ENCODE results near the gene CNN2. TPM values are rescaled to one million over a fixed set of nuclear protein-coding genes. Genes with fewer than 3 reads are reported as not detected.

CNN2 gene
- total RNA-seq, 2 experiments from 2014 or later = 307 to 318 TPM

GRCh38 chr19:1009041-1009980 is 17.1 kb upstream of the CNN2 start:
- POLR2A ChIA-PET = no interaction called here
- Mint-ChIP-seq H3K27me3 (no peaks in the 10 kb centered on the region), H3K4me1 (ENCODE audit: low read depth) (no peaks in the 10 kb centered on the region), H3K36me3 (ENCODE audit: low read depth) (peaks cover 10% of the 10 kb centered on the region), H3K4me3 (no peak overlapping the region), H3K27ac (no peak overlapping the region), H3K9me3 (no peaks in the 10 kb centered on the region)
- no peak for DNase-seq
- H3K36me3 ChIP-seq (ENCODE audit: insufficient read depth, low read length) = peaks cover 38% of the 10 kb centered on the region
- peaks cover 2% of the 10 kb centered on the region for H3K4me1 ChIP-seq (ENCODE audit: insufficient read depth, low read length)
- intact Hi-C loops (cut with DNase I, micrococcal nuclease) = no loop called here
- CTCF ChIA-PET = no interaction called here
- TF ChIP-seq CTCF (IDR thresholded peaks at IDR 0.05) = no peak
- H3K4me3 ChIP-seq (ENCODE audit: low read length) = no peak overlapping the region
- no peak for ATAC-seq (ENCODE audit: poor library complexity)
- peaks cover 0 to 4% of the 10 kb centered on the region in 2 experiments for H3K9me3 ChIP-seq (ENCODE audit: control insufficient read depth in 1 of 2, insufficient read depth in 1 of 2, low read length in 2 of 2)
- no peak overlapping the region for H3K27ac ChIP-seq (ENCODE audit: low read depth in 1 of 2, low read length in 2 of 2)
- H3K27me3 ChIP-seq (ENCODE audit: control insufficient read depth in 1 of 2, insufficient read depth in 2 of 2, low read length in 2 of 2) = no peaks in the 10 kb centered on the region

GRCh38 chr19:1009981-1010538 is 16.3 kb upstream of the CNN2 start:
- no peak overlapping the region for H3K4me3 ChIP-seq (ENCODE audit: low read length)
- H3K27me3 ChIP-seq (ENCODE audit: control insufficient read depth in 1 of 2, insufficient read depth in 2 of 2, low read length in 2 of 2) = no peaks in the 10 kb centered on the region
- Mint-ChIP-seq H3K9me3 (no peaks in the 10 kb centered on the region), H3K27me3 (no peaks in the 10 kb centered on the region), H3K27ac (no peak overlapping the region), H3K36me3 (ENCODE audit: low read depth) (peaks cover 10% of the 10 kb centered on the region), H3K4me1 (ENCODE audit: low read depth) (no peaks in the 10 kb centered on the region), H3K4me3 (no peak overlapping the region)
- ChIA-PET POLR2A (no interaction called here), CTCF (no interaction called here)
- H3K27ac ChIP-seq (ENCODE audit: low read depth in 1 of 2, low read length in 2 of 2) = no peak overlapping the region
- H3K4me1 ChIP-seq (ENCODE audit: insufficient read depth, low read length) = peaks cover 7% of the 10 kb centered on the region
- no peak for TF ChIP-seq CTCF (IDR thresholded peaks at IDR 0.05)
- no peak for DNase-seq
- intact Hi-C loops (cut with DNase I, micrococcal nuclease) = no loop called here
- peaks cover 44% of the 10 kb centered on the region for H3K36me3 ChIP-seq (ENCODE audit: insufficient read depth, low read length)
- ATAC-seq (ENCODE audit: poor library complexity) = peak; percentile 11
- H3K9me3 ChIP-seq (ENCODE audit: control insufficient read depth in 1 of 2, insufficient read depth in 1 of 2, low read length in 2 of 2) = peaks cover 0 to 4% of the 10 kb centered on the region in 2 experiments

- no peaks in the 10 kb centered on the region for H3K27me3 Mint-ChIP-seq
- ChIA-PET CTCF (no interaction called here), POLR2A (no interaction called here)
- Histone ChIP-seq H3K36me3 (ENCODE audit: insufficient read depth, low read length) (peaks cover 44% of the 10 kb centered on the region), H3K27me3 (ENCODE audit: control insufficient read depth in 1 of 2, insufficient read depth in 2 of 2, low read length in 2 of 2) (no peaks in the 10 kb centered on the region), H3K4me1 (ENCODE audit: insufficient read depth, low read length) (peaks cover 15% of the 10 kb centered on the region), H3K9me3 (ENCODE audit: control insufficient read depth in 1 of 2, insufficient read depth in 1 of 2, low read length in 2 of 2) (peaks cover 0 to 4% of the 10 kb centered on the region in 2 experiments), H3K4me3 (ENCODE audit: low read length) (no peak overlapping the region), H3K27ac (ENCODE audit: low read depth in 1 of 2, low read length in 2 of 2) (no peak overlapping the region)
- H3K27ac Mint-ChIP-seq = no peak overlapping the region
- ATAC-seq (ENCODE audit: poor library complexity) = no peak
- intact Hi-C loops (cut with DNase I, micrococcal nuclease) = no loop called here
- H3K36me3 Mint-ChIP-seq (ENCODE audit: low read depth) = peaks cover 10% of the 10 kb centered on the region
- H3K4me1 Mint-ChIP-seq (ENCODE audit: low read depth) = no peaks in the 10 kb centered on the region
- no peak overlapping the region for H3K4me3 Mint-ChIP-seq
- H3K9me3 Mint-ChIP-seq = no peaks in the 10 kb centered on the region
- DNase-seq = no peak
- TF ChIP-seq CTCF (IDR thresholded peaks at IDR 0.05) = no peak
Observed at GRCh38 chr19:1010586-1011510, 15.6 kb upstream of the CNN2 start.
